H1 (cell line): Measurements from ENCODE around the gene GLS. TPM values are rescaled to one million over a fixed set of nuclear protein-coding genes. Genes with fewer than 3 reads are reported as not detected.

Experiments used
- CTCF ChIA-PET: fragments of 300-600 bp; sonication (Branson Sonifier 250); formaldehyde crosslinking; loops from one replicate; lab custom pipeline; 2021; ENCODE audit not compliant: partially characterized antibody; lab: Charles Lee
- POLR2A ChIA-PET: fragments of 300-600 bp; sonication (Branson Sonifier 250); formaldehyde crosslinking; loops from one replicate; lab custom pipeline; 2021; ENCODE audit warnings: inconsistent platforms; ENCODE audit not compliant: partially characterized antibody; lab: Charles Lee
- DNase-seq, 2 experiments: peaks; one replicate each; pipeline versions ENCODE4 v3.0.0 to v3.0.0-alpha.2; 2010 to 2022; ENCODE audit warnings: low spot score in 2 of 2, low read depth in 1 of 2, mixed read lengths in 1 of 2
- FAIRE-seq: peaks from 2 replicates; lab custom pipeline; 2011; peaks lifted over from hg19 to GRCh38; lab: Jason Lieb, UNC
- H2AFZ ChIP-seq: 2 replicates; pipeline ENCODE4 v1.8.1; 2012; ENCODE audit warnings: low read length, inconsistent platforms
- H2AK5ac ChIP-seq: 2 replicates; pipeline ENCODE4 v1.6.1; 2013; ENCODE audit warnings: low read depth, low read length
- H2BK120ac ChIP-seq: replicated peaks from 2 replicates; pipeline ENCODE3; 2013; ENCODE audit warnings: low read depth, low read length, inconsistent platforms
- H2BK12ac ChIP-seq: 2 replicates; pipeline ENCODE4 v1.6.1; 2013; ENCODE audit warnings: low read depth, low read length
- H2BK15ac ChIP-seq: 2 replicates; pipeline ENCODE4 v1.6.1; 2013; ENCODE audit warnings: low read length
- H2BK20ac ChIP-seq: 2 replicates; pipeline ENCODE4 v1.6.1; 2013; ENCODE audit warnings: low read length
- H2BK5ac ChIP-seq: 2 replicates; pipeline ENCODE4 v1.6.1; 2013; ENCODE audit warnings: low read depth, low read length
- H3K14ac ChIP-seq: 2 replicates; pipeline ENCODE4 v1.6.1; 2013; ENCODE audit warnings: inconsistent platforms; ENCODE audit not compliant: insufficient read length
- H3K18ac ChIP-seq: 2 replicates; pipeline ENCODE4 v1.6.1; 2013; ENCODE audit warnings: low read length; ENCODE audit errors: extremely low read depth
- H3K23ac ChIP-seq: 2 replicates; pipeline ENCODE4 v1.6.1; 2013; ENCODE audit warnings: inconsistent platforms; ENCODE audit not compliant: insufficient read length
- H3K23me2 ChIP-seq: 2 replicates; pipeline ENCODE4 v1.6.1; 2013; ENCODE audit warnings: low read depth, low read length
- H3K27ac ChIP-seq: 2 replicates; pipeline ENCODE4 v1.6.1; 2011; ENCODE audit warnings: low read depth, low read length, inconsistent platforms
- H3K27me3 ChIP-seq, 4 experiments: replicated peaks in 1 of 4; 1 replicate in 1 of 4; 2 replicates in 3 of 4; pipeline versions ENCODE4 v1.6.1 to v1.8.1; 2011 to 2013; ENCODE audit warnings: low read length in 3 of 4, mild to moderate bottlenecking in 3 of 4, inconsistent platforms in 2 of 4, mixed read lengths in 2 of 4, moderate library complexity in 1 of 4; ENCODE audit not compliant: control insufficient read depth in 3 of 4, insufficient read depth in 3 of 4; ENCODE audit errors: extremely low read depth in 1 of 4
- H3K36me3 ChIP-seq, 4 experiments: 2 replicates each; pipeline versions ENCODE4 v1.6.1 to v1.8.1; 2011 to 2013; ENCODE audit warnings: mild to moderate bottlenecking in 4 of 4, low read length in 3 of 4, moderate library complexity in 2 of 4, control low read depth in 1 of 4, inconsistent platforms in 1 of 4; ENCODE audit not compliant: insufficient read depth in 4 of 4, control insufficient read depth in 2 of 4
- H3K4ac ChIP-seq: replicated peaks from 2 replicates; pipeline ENCODE3; 2013; ENCODE audit warnings: low read length, low read depth, mixed read lengths, inconsistent platforms; ENCODE audit not compliant: insufficient read length
- H3K4me1 ChIP-seq, 4 experiments: replicated peaks in 1 of 4; 1 replicate in 1 of 4; 2 replicates in 3 of 4; pipeline versions ENCODE4 v1.6.1 to v1.8.1; 2011 to 2013; ENCODE audit warnings: low read length in 3 of 4, inconsistent platforms in 2 of 4, mixed read lengths in 1 of 4; ENCODE audit not compliant: insufficient read depth in 4 of 4, control insufficient read depth in 3 of 4
- H3K4me2 ChIP-seq, 2 experiments: 2 replicates each; pipeline versions ENCODE4 v1.6.1 to v1.8.1; 2011 to 2013; ENCODE audit warnings: low read depth in 2 of 2, low read length in 2 of 2, control low read depth in 1 of 2, inconsistent platforms in 1 of 2, mild to moderate bottlenecking in 1 of 2; ENCODE audit not compliant: insufficient read depth in 1 of 2
- H3K4me3 ChIP-seq, 4 experiments: fragments of 200-600, 300-600 bp in 1 of 4; sonication (generic), shearing (Covaris generic), sonication (Bioruptor Twin) in 1 of 4; 2 replicates each; pipeline versions ENCODE4 v1.5.1 to v1.8.1; 2011 to 2016; ENCODE audit warnings: low read length in 4 of 4, low read depth in 3 of 4, control low read depth in 2 of 4, inconsistent platforms in 2 of 4, mild to moderate bottlenecking in 2 of 4, mixed read lengths in 1 of 4, moderate library complexity in 1 of 4; ENCODE audit not compliant: insufficient read depth in 2 of 4; ENCODE audit errors: extremely low read depth in 1 of 4
- H3K56ac ChIP-seq: replicated peaks from 2 replicates; pipeline ENCODE3; 2013; ENCODE audit warnings: low read depth, mild to moderate bottlenecking, mixed read lengths, low read length, inconsistent platforms; ENCODE audit not compliant: insufficient read length
- H3K79me1 ChIP-seq: 2 replicates; pipeline ENCODE4 v1.6.1; 2013; ENCODE audit warnings: low read depth, low read length, control low read depth
- H3K79me2 ChIP-seq, 2 experiments: 2 replicates each; pipeline versions ENCODE4 v1.6.1 to v1.8.1; 2012 to 2013; ENCODE audit warnings: low read length in 2 of 2, mild to moderate bottlenecking in 2 of 2, inconsistent platforms in 1 of 2; ENCODE audit not compliant: insufficient read depth in 2 of 2, control insufficient read depth in 1 of 2
- H3K9ac ChIP-seq, 4 experiments: replicated peaks in 1 of 4; 1 replicate in 1 of 4; 2 replicates in 3 of 4; pipeline versions ENCODE4 v1.6.1 to v1.8.1; 2011 to 2013; ENCODE audit warnings: low read depth in 3 of 4, low read length in 3 of 4, control low read depth in 2 of 4, mild to moderate bottlenecking in 2 of 4, moderate library complexity in 2 of 4, inconsistent platforms in 1 of 4; ENCODE audit errors: extremely low read depth in 1 of 4
- H3K9me3 ChIP-seq, 2 experiments: 2 replicates each; pipeline versions ENCODE4 v1.6.1 to v1.8.1; 2012 to 2013; ENCODE audit warnings: mild to moderate bottlenecking in 2 of 2, moderate library complexity in 2 of 2, control low read depth in 1 of 2, inconsistent platforms in 1 of 2, low read depth in 1 of 2, low read length in 1 of 2, mixed read lengths in 1 of 2; ENCODE audit not compliant: insufficient read depth in 2 of 2
- H4K20me1 ChIP-seq, 2 experiments: replicated peaks in 1 of 2; 2 replicates each; pipeline versions ENCODE3 to v1.8.1; 2011 to 2013; ENCODE audit warnings: inconsistent platforms in 2 of 2, low read length in 2 of 2, mild to moderate bottlenecking in 1 of 2; ENCODE audit not compliant: insufficient read depth in 2 of 2, control insufficient read depth in 1 of 2
- H4K5ac ChIP-seq: 2 replicates; pipeline ENCODE4 v1.6.1; 2013; ENCODE audit warnings: low read length, low read depth, mixed read lengths, inconsistent platforms; ENCODE audit not compliant: insufficient read length
- H4K8ac ChIP-seq: 2 replicates; pipeline ENCODE4 v1.8.0; 2013; ENCODE audit warnings: mild to moderate bottlenecking, moderate library complexity, low read length, inconsistent platforms; ENCODE audit not compliant: insufficient read depth; ENCODE audit errors: extremely low read depth
- H4K91ac ChIP-seq: replicated peaks from 2 replicates; pipeline ENCODE3; 2013; ENCODE audit warnings: low read length, mixed read lengths, inconsistent platforms; ENCODE audit not compliant: insufficient read length
- BRCA1 ChIP-seq: IDR thresholded peaks from 2 replicates; pipeline ENCODE4 v1.6.1; 2012; ENCODE audit warnings: low read depth, low read length, improper control_type of control experiment
- TEAD4 ChIP-seq: IDR thresholded peaks from 2 replicates; pipeline ENCODE4 v1.6.1; 2012; ENCODE audit warnings: low read depth, low read length, inconsistent platforms, mixed read lengths
- WGBS, 2 experiments: shearing (Covaris generic) in 1 of 2; methylation state at CpG; one replicate each; pipeline versions ENCODE4 v1.1.6 to v1.1.7; 2013 to 2015; ENCODE audit warnings: low lambda C conversion rate in 2 of 2, mixed read lengths in 2 of 2, inconsistent platforms in 1 of 2, low coverage in 1 of 2, missing lambda C conversion rate in 1 of 2; ENCODE audit not compliant: insufficient replicate concordance in 2 of 2, insufficient coverage in 1 of 2, insufficient read length in 1 of 2; ENCODE audit errors: extremely low coverage in 1 of 2, missing lambda C conversion rate in 1 of 2; 5-methylcytosine and 5-hydroxymethylcytosine counted together
- polyA plus RNA-seq, 7 experiments: library from polyadenylated mRNA; depleted of rRNA in 3 of 7; stranded (reverse) in 5 of 7; unstranded in 2 of 7; fragments of >200 nt in 5 of 7; fragments of 200-250 nt in 2 of 7; gene quantifications; 1 replicate in 5 of 7; 2 replicates in 1 of 7; 4 replicates in 1 of 7; pipeline versions ENCODE4 v1.2.1 to v1.2.3, GENCODE V29; 2011 to 2013; ENCODE audit warnings: missing spikeins in 2 of 7, mixed read lengths in 2 of 7
- total RNA-seq: library from RNA; stranded (reverse); fragmentation: NEBNext Ultra II Directional; extraction: Animal tissue kit (Norgen Biotek cat#: 25700); gene quantifications from 2 replicates; pipeline ENCODE4 v1.2.1, GENCODE V29; 2021

GLS gene
- total and polyA plus RNA-seq, 2 of the 8 experiments (the other 6 are each of a cell fraction or from before 2014, with no cell fraction given) = 15.7 to 89.8 TPM

DNA sequence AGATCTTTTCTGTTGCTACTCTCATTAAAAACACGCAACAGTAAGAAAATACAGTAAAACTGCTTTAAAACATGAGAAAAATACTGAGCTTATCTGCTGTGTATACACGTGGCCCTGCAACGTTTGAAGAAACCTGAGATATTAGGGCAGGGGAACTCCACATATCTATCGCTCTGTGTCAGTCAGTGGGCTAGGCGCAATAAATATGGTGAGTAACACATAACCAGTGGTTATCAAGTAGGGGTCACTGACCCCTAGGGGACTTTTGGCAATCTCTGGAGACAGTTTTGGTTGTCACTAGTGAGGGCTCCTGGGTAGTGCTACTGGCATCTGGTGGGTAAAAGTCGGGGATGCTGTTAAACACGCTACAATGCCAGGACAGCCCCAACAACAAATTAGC lies 118.4 kb downstream of the GLS start:
- Histone ChIP-seq H3K27me3 (no peaks in the 10 kb centered on the region), H3K14ac (no peak overlapping the region), H3K36me3 (peaks cover 16 to 75% (median 57%) of the 10 kb centered on the region in 4 experiments), H2BK5ac (no peak overlapping the region), H3K79me1 (no peaks in the 10 kb centered on the region; the same call in 1 of the 2 replicates), H2BK15ac (no peak overlapping the region), H2BK20ac (no peak overlapping the region), H4K8ac (no peak overlapping the region)
- POLR2A ChIA-PET = no interaction called here
- TF ChIP-seq BRCA1 (no peak), TEAD4 (no peak)
- TF ChIP-seq, all 59 proteins: peak for 0
- H3K23ac ChIP-seq = no peak overlapping the region
- no peak overlapping the region for H3K9ac ChIP-seq
- H3K56ac ChIP-seq = no peak overlapping the region
- H3K9me3 ChIP-seq = no peaks in the 10 kb centered on the region
- WGBS, 2 experiments = 94% methylated on average over 7 of the region's 7 CpGs; no CpG with 5 or more reads in 1 of the 2 experiments
- H2AFZ ChIP-seq = no peak overlapping the region
- no peak overlapping the region for H3K27ac ChIP-seq
- H4K20me1 ChIP-seq = peaks cover 0 to 2% of the 10 kb centered on the region in 2 experiments
- no peak overlapping the region for H3K4me3 ChIP-seq
- H4K5ac ChIP-seq = no peak overlapping the region
- H3K79me2 ChIP-seq = no peaks in the 10 kb centered on the region
- H2BK120ac ChIP-seq = no peak overlapping the region
- no peak overlapping the region for H3K4me2 ChIP-seq
- H3K23me2 ChIP-seq = no peaks in the 10 kb centered on the region
- CTCF ChIA-PET = interaction anchor here (1.0 kb wide), 1 partner anchor 34 kb away, joined by 3 read pairs; no protein-coding TSS in a partner anchor
- H2BK12ac ChIP-seq = no peak overlapping the region
- no peak overlapping the region for H3K18ac ChIP-seq
- H2AK5ac ChIP-seq = no peak overlapping the region
- FAIRE-seq (no peak), DNase-seq (no peak)
- H3K4ac ChIP-seq = no peak overlapping the region
- H4K91ac ChIP-seq = no peak overlapping the region
- H3K4me1 ChIP-seq = no peaks in the 10 kb centered on the region
